GM12873 (cell line): ENCODE data around the gene ATRNL1.

ENCODE experiments used
- CTCF ChIP-seq: IDR thresholded peaks from 2 replicates; pipeline ENCODE4 v1.5.1; 2012; ENCODE audit warnings: low read depth, mild to moderate bottlenecking, moderate library complexity, low read length, control low read depth; ENCODE audit not compliant: insufficient read depth; ENCODE audit errors: missing control alignments

ATRNL1 gene

GRCh38 chr10:115649217-115649616 lies 556.1 kb downstream of the ATRNL1 start:
- TF ChIP-seq CTCF = no peak

GRCh38 chr10:115653473-115653872 lies 560.3 kb downstream of the ATRNL1 start:
- TF ChIP-seq CTCF = no peak

- no peak for TF ChIP-seq CTCF
These were observed 561.8 kb downstream of the ATRNL1 start for GRCh38 chr10:115654961-115655360.

GRCh38 chr10:115657161-115657860 lies 564.1 kb downstream of the ATRNL1 start:
- no peak for TF ChIP-seq CTCF

- TF ChIP-seq CTCF = no peak
These were observed 566.5 kb downstream of the ATRNL1 start for GRCh38 chr10:115659616-115660015.

GRCh38 chr10:115660391-115660790 lies 567.2 kb downstream of the ATRNL1 start:
- TF ChIP-seq CTCF = no peak

GRCh38 chr10:115662422-115662821 lies 569.3 kb downstream of the ATRNL1 start:
- no peak for TF ChIP-seq CTCF
